Activated T-cell treated with anti-CD3 and anti-CD28 coated beads for 48 hours (primary cell): ENCODE data around the gene TANGO2.

Experiments
- DNase-seq: peaks from one replicate; pipeline ENCODE4 v3.0.0-alpha.2; 2020; ENCODE audit warnings: low read depth

TANGO2 gene

DNA sequence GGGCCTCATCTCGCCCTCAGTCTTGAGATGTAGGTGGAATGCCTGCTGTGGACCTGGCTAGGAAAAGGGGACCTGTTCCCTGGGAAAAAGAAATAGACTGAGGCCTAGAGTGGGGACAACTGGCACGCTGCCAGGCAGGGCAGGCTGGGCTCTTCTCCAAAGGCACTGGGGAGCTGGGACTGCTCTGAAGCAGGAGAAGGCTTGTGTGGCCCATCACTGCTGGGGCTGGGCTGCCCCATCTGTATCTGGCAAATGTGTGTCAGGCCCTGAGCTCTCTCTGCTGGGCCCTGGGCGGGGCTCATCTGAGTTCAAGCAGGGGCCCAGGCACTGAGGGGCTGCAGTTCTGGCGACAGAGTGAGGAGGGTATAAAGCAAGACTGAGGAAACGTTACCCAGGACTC is 37.2 kb upstream of the TANGO2 start:
- DNase-seq, result no peak

- DNase-seq, result no peak
Observed at GRCh38 chr22:19984201-19984753, 36.6 kb upstream of the TANGO2 start.

DNA sequence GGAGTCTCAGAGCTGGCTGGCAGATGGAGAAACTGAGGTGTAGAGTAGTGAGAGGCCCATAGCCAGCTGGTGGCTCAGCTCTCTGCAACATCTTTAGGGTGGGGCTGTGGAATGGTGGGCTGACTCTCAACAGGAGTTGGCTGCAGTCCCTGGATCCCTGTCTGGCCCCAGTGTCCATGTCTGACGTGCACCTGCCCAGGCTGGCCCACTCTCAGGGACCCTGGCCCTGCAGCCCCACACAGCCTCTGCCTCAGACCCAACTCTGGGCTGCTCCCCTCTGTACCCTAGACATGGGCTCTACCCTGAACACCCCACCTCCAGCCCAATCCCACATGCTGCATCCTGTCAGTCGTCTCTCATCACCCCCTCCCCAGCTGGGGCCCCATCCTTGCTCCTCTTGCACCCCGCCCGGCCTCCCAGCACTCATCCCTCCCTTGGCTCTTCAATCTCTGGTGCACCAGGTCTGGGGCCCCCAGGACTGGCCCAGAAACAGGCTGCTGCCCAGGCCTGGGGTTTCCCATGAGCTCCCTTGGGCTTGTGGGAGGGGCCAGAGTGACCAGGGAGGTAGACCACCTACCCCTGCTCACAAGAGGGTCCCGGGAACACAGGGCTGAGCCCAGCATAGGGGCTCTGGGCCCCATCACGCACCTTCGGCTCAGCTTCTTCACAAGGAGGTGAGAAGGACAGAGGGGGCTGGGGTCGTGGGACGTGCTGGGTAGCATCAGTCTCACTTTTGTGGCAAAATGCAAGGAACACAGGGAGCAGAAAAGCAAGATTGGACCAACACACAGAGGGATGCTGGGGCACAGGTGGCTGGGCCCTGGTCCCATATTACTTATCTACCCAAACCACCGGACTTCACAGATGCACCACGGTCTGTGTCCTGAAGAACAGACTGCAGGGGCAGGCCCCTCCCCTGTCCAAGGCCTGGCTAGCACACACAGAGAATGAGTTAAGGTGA is 35.8 kb upstream of the TANGO2 start:
- DNase-seq, result no peak

DNA sequence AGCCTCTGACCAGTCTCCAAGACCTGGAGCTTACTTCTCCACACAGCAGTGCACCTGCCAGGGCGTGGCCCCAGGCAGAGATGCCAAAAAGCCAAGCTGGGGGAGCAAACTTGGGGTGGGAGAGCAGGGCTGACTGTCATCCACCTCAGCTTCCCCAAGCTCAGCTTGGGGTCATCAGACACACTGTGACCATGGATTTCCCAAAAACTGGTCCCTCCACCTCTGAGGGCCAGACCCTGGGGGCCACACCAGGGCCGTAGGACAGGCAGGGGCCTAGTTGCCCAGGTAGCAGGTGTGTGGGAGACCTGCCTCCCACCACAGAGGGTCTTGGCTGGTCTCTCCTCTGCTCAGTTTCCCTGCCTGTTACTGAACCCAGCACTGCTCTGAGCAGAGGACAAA is 34.9 kb upstream of the TANGO2 start:
- no peak for DNase-seq

- DNase-seq, result peak; percentile 70
Observed at GRCh38 chr22:19986410-19987341, 34.2 kb upstream of the TANGO2 start.

GRCh38 chr22:19987394-19988306 is 33.3 kb upstream of the TANGO2 start:
- DNase-seq, result no peak

DNA sequence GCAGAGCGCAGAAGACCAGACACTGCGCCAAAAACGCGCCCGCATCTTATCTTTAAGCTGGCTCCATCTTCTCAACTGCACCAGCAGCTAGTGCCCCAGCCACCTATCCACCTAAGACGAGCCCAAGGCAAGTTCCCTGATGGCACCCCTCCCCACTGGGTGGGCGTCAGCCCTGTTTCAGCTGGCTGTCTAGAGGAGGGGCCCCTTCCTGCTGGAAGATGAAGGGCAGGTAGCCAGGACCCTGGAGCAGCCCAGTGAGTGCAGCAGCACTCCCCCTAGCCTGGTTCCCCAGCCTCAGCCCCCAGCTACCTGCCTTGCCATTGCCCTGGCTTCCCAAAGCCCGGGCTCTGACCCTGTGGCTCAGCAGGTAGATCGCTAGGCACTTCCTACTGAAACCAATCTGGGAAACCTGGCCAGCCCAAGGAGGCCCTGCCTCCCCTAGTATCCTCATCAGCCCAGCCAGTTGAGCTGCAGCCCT is 32.5 kb upstream of the TANGO2 start:
- no peak for DNase-seq

- no peak for DNase-seq
Observed at GRCh38 chr22:19988965-19989724, 31.8 kb upstream of the TANGO2 start.

DNA sequence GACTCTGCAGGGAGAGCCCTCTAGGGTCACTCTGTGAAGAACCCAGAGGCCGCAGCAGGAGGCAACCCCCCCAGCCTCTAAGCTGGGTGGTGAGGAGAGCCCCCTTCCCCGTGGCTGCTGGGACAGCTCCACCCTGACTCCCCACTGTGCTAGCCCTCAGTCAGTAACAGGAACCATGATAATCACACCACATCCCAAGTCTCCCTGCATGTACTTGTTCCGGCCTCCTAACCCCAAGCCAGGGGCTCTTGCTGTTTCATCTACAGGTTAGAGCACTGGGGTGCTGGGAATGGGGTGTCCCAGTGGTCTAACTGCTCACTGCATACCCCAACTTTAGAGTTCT is 31.2 kb upstream of the TANGO2 start:
- no peak for DNase-seq

DNA sequence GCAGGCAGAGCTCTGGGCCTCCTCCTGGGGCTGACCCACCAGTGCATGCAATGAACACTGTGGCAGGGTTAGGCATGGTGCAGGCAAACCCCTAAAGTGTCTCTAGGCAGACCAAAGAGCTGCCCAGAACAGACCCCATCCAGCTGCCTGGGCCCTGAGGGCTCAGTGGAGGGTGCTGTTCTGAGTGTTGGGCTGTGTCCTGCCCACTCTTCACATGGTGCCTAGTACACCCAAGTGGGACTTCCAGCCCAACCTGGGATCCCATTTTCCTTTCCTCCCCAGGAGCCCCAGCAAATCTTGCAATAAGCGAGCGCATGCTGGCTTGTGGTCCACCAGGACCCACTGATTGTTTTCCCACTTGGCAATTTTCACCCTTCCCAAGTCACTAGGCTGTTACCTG is 30.7 kb upstream of the TANGO2 start:
- DNase-seq, result no peak

- DNase-seq, result no peak
Observed at GRCh38 chr22:19990609-19991394, 30.1 kb upstream of the TANGO2 start.

DNA sequence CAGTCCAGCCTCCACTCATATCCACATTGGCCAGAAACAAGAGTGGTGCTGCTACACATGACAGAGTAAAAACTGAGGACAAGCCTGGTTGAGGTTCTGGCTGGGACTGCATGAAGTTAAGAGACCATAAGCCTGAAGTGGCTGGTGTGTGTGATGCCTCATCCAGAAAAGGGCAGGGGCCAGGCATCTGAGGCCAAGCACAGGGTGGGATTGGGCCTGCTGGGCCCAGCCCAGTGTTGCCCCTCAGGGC is 29.6 kb upstream of the TANGO2 start:
- DNase-seq, result no peak

DNA sequence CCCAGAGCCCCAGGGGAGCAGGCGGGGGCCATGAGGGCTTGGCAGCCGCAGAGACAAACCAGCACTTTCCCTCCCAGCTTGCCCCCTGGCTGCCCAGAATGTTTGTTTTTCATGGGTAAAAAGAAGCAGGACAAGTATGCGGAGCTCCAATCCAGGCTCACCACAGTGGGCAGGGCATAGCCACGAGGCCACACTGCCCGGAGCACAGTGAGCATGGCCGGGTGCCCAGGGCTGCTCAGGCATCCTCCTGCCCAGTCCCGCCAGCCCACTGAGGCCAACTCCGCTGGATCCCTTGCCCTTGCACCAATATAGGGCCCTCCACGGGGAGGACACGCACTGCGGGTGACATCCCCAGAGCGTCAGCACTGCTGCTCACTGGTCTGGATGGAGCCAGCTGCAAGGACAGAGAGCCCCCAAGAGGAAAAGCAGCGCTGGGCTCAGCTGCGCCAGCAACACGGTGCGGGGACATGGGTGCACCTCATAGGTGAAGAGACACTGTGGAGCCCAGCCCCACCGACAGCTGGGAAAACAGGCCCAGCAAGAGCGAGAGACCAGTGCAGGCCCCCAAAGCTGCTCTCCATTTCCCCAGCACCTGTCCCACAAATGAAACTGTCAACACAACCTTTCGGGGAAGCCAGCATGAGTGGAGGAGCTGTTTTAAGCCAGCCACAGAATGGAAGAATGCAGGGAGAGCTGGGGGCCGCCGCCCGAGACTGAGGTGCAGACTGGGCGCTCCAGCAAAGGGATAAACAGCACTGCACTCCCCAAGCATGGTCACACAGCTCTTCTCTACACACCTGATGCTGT is 29.1 kb upstream of the TANGO2 start:
- DNase-seq, result no peak

- DNase-seq, result no peak
Observed at GRCh38 chr22:19992481-19992911, 28.4 kb upstream of the TANGO2 start.

DNA sequence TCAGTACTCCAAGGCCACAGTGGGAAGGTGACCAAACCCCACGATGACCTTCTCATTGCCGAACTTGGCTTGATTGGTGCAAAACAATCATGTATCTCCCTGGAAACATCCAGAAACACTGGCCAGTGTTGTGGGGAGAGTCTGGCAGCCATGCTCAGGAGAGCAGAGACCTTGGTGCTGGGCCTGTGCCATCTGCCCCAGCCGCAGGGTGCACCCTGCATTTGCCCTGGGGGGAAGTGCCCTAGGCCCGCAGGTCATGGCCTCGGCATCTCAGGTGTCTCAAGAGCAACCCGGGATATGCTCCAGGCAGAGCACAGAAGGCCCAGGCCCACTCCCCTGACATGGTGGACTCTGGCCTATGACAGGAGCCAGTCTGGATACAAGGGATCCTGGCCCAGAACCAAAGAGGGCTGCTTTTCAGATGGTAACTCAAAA is 28.0 kb upstream of the TANGO2 start:
- no peak for DNase-seq

- DNase-seq, result no peak
Observed at GRCh38 chr22:19993926-19994325, 27.0 kb upstream of the TANGO2 start.

GRCh38 chr22:19994851-19995610 is 25.9 kb upstream of the TANGO2 start:
- DNase-seq, result no peak

DNA sequence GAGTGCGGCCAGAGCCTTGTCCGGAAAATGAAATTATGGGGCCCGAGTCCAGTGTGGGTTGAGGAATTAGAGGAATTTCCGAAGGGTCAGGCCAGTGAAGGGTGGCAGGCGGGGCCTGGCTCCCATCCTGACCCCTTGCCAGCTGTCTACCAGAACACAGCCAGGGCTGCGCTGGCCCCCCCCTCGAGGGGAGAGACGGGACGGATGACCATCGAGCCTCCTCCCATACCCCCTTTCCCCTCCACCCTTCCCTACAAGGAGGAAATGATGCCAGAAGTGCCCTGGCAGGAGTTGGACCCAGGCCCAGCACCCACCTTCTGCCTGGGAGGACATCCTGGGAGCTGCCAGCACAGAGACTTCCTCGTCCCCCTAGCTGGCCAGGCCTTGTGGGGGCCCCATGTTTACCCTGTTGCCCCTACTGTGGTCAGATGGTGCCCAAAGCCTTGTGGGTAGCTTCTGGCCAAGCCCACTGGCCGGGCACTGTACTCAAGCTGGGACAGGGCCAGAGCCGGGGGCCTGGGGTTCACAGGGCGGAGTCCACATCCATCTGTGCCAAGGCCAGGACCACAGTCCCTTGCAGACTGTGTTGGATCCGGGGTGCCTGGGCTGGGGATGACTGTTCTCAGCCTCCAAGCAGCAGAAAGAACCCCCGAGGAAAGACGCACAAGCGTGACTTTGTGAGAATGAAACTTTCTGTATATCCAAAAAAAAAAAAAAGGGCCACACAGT is 25.1 kb upstream of the TANGO2 start:
- no peak for DNase-seq
